KMS-11 (cell line): Measurements from ENCODE around the gene DNAJB9.
"Not testable (repeated sequence)": the region's sequence is repeated elsewhere in the genome, so short reads cannot be mapped to it uniquely, and the experiment has no call there.

Experiments
- H2AFZ ChIP-seq: fragments of 200-600 bp; sonication (generic); 2 replicates; pipeline ENCODE4 v1.6.1; 2016; ENCODE audit warnings: antibody characterized with exemption, mixed run types, low read depth
- H3K27ac ChIP-seq: fragments of 200-600 bp; sonication (generic); 2 replicates; pipeline ENCODE4 v1.6.1; 2016; ENCODE audit warnings: mild to moderate bottlenecking, mixed run types
- H3K27me3 ChIP-seq: fragments of 200-600 bp; sonication (generic); 2 replicates; pipeline ENCODE4 v1.6.1; 2017; ENCODE audit warnings: mild to moderate bottlenecking, low read depth, mixed run types, moderate library complexity; ENCODE audit not compliant: insufficient read depth
- H3K36me3 ChIP-seq: fragments of 200-600 bp; sonication (generic); 2 replicates; pipeline ENCODE4 v1.6.1; 2017; ENCODE audit warnings: mild to moderate bottlenecking, mixed run types; ENCODE audit not compliant: insufficient read depth
- H3K4me1 ChIP-seq: fragments of 200-600 bp; sonication (generic); 2 replicates; pipeline ENCODE4 v1.6.1; 2016; ENCODE audit warnings: mild to moderate bottlenecking, low read depth, mixed run types; ENCODE audit not compliant: poor library complexity, severe bottlenecking
- H3K4me2 ChIP-seq: fragments of 200-600 bp; sonication (generic); 2 replicates; pipeline ENCODE4 v1.7.0; 2016; ENCODE audit warnings: mild to moderate bottlenecking, mixed run types
- H3K4me3 ChIP-seq: fragments of 200-600 bp; sonication (generic); IDR thresholded peaks from 2 replicates; pipeline ENCODE4 v1.6.1; 2017; ENCODE audit warnings: low read depth, low read length, mixed read lengths; ENCODE audit not compliant: insufficient read depth
- H3K79me2 ChIP-seq: fragments of 200-600 bp; sonication (generic); 2 replicates; pipeline ENCODE4 v1.6.1; 2016; ENCODE audit warnings: low read depth, mixed run types; ENCODE audit not compliant: insufficient read depth
- H3K9ac ChIP-seq: fragments of 200-600 bp; sonication (generic); 2 replicates; pipeline ENCODE4 v1.6.1; 2016; ENCODE audit warnings: mild to moderate bottlenecking, mixed run types
- H4K20me1 ChIP-seq: fragments of 200-600 bp; sonication (generic); 2 replicates; pipeline ENCODE4 v1.6.1; 2016; ENCODE audit warnings: mild to moderate bottlenecking, mixed run types; ENCODE audit not compliant: insufficient read depth
- TF ChIP-seq, protein P1 (sequence below): fragments of 200-600 bp; sonication (generic); conservative IDR thresholded peaks from 2 replicates; pipeline ENCODE4 v1.6.1; 2017; ENCODE audit warnings: low read depth, mild to moderate bottlenecking, antibody characterized with exemption, low read length, moderate library complexity, mixed read lengths

Gene DNAJB9

DNA sequence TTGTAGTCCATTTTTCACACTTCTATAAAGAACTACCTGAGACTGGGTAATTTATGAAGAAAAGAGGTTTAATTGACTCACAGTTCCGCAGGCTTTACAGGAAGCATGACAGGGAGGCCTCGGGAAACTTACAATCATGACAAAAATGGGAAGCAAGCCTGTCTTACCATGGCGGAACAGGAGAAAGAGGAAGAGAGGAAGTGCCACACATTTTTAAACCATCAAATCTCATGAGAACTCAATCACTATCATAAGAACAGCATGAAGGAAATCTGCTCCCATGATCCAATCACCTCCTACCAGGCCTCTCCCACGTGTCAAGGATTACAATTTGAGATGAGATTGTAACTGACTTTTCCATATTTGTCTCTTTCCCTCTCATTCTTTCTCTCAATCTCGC is 34.4 kb upstream of the DNAJB9 start:
- Histone ChIP-seq H2AFZ (no peak overlapping the region), H4K20me1 (no peaks in the 10 kb centered on the region), H3K4me3 (no peak overlapping the region), H3K27me3 (no peaks in the 10 kb centered on the region), H3K36me3 (no peaks in the 10 kb centered on the region), H3K79me2 (no peaks in the 10 kb centered on the region), H3K27ac (no peak overlapping the region), H3K4me2 (no peak overlapping the region), H3K4me1 (no peaks in the 10 kb centered on the region), H3K9ac (no peak overlapping the region)
- TF ChIP-seq, protein P1, sequence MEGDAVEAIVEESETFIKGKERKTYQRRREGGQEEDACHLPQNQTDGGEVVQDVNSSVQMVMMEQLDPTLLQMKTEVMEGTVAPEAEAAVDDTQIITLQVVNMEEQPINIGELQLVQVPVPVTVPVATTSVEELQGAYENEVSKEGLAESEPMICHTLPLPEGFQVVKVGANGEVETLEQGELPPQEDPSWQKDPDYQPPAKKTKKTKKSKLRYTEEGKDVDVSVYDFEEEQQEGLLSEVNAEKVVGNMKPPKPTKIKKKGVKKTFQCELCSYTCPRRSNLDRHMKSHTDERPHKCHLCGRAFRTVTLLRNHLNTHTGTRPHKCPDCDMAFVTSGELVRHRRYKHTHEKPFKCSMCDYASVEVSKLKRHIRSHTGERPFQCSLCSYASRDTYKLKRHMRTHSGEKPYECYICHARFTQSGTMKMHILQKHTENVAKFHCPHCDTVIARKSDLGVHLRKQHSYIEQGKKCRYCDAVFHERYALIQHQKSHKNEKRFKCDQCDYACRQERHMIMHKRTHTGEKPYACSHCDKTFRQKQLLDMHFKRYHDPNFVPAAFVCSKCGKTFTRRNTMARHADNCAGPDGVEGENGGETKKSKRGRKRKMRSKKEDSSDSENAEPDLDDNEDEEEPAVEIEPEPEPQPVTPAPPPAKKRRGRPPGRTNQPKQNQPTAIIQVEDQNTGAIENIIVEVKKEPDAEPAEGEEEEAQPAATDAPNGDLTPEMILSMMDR, result no peak

DNA sequence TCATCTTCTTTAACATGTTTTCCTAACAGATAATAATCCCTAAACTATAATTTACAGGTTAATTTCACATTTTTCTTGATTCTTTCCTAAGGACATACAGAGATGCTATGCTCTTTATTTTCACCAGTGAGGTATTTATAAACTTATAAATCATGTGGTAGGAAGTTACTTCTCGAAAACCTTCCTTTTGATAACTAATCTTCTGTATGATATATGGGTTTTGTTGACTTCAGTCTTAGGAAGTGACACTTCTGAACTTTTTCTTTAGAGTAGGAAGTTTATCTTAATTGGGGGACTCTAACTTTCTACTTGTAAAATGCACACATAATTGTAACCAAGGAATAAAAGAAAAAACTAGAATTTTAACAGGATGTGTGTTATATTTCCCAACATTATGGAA is 33.9 kb upstream of the DNAJB9 start:
- Histone ChIP-seq H3K27me3 (no peaks in the 10 kb centered on the region), H3K79me2 (no peaks in the 10 kb centered on the region), H3K4me1 (no peaks in the 10 kb centered on the region), H3K4me2 (no peak overlapping the region), H3K36me3 (no peaks in the 10 kb centered on the region), H3K4me3 (no peak overlapping the region), H3K27ac (no peak overlapping the region), H4K20me1 (no peaks in the 10 kb centered on the region), H3K9ac (no peak overlapping the region), H2AFZ (no peak overlapping the region)
- TF ChIP-seq, protein P1, result no peak

DNA sequence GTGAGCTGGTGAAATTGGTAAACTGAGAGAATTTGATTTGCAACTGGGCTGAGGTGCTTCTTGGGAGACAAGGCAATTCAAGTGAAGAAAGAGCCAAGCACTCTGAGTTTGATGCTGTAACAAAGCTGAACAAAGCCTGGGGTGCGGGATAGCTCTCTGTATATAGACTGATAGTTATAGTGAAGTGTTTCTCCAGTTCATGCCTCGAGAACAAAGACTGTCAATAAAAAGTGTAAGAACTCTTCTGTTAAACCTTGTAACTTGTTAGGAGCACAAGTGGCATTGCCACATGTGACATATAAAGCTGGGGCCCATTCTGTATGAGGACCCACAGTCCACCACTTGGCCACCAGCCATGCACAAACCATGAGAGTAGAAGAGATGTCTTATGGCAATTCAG is 32.4 kb upstream of the DNAJB9 start:
- Histone ChIP-seq H3K27me3 (no peaks in the 10 kb centered on the region), H3K27ac (no peak overlapping the region), H3K4me1 (no peaks in the 10 kb centered on the region), H3K4me3 (no peak overlapping the region), H3K4me2 (no peak overlapping the region), H3K9ac (no peak overlapping the region), H3K79me2 (no peaks in the 10 kb centered on the region), H4K20me1 (no peaks in the 10 kb centered on the region), H3K36me3 (no peaks in the 10 kb centered on the region), H2AFZ (no peak overlapping the region)
- TF ChIP-seq, protein P1, result no peak

DNA sequence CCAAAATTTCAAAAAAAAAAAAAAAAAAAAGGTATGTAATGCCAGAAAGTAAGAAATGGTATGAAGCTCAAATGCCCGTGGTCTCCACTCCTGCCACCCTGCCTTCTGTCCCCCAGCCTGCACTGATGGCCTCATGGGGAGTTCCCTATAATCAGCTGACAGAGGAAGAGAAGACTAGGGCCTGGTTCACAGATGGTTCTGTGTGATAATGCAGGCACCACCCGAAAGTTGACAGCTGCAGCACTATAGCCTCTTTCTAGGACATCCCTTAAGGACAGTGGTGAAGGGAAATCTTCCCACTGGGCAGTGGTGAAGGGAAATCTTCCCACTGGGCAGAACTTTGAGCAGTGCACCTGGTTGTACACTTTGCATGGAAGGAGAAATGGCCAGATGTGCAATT is 31.4 kb upstream of the DNAJB9 start:
- not testable (repeated sequence) for H2AFZ ChIP-seq, H3K9ac ChIP-seq, H3K79me2 ChIP-seq, H3K4me3 ChIP-seq, H3K27ac ChIP-seq, H4K20me1 ChIP-seq, H3K4me1 ChIP-seq, H3K4me2 ChIP-seq, H3K36me3 ChIP-seq, H3K27me3 ChIP-seq

DNA sequence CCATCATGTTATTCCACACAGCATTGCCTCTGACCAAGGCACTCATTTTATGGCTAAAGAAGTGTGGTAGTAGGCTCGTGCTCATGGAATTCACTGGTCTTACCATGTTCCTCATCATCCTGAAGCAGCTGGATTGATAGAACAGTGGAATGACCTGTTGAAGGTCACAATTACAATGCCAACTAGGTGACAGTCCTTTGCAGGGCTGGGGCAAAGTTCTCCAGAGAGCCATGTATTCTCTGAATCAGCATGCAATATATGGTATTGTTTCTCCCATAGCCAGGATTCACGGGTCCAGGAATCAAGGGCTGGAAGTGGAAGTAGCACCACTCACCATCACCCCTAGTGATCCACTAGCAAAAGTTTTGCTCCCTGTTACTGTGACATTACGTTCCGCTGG is 31.0 kb upstream of the DNAJB9 start:
- not testable (repeated sequence) for H4K20me1 ChIP-seq, H2AFZ ChIP-seq, H3K27ac ChIP-seq, H3K27me3 ChIP-seq, H3K36me3 ChIP-seq, H3K4me3 ChIP-seq, H3K4me1 ChIP-seq, H3K79me2 ChIP-seq, H3K9ac ChIP-seq, H3K4me2 ChIP-seq

DNA sequence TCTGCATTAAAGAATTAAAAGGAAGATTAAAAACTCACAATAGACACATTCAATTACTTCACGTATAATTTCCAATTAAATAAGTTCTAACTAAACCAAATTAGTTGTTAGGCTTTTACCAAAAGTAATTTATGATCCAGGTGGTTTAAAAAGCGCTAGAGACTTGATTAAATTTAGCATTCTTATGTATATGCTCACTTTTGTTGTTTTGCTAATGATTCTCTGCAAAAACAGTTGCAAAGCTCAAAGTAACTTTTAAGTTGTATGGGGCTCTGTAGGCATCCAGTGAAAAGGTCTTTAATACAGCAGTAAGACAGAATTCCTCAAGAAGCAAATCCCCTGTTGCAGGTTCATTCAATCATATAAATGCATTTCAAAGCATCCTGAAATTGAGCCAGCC is 28.2 kb upstream of the DNAJB9 start:
- TF ChIP-seq, protein P1, result no peak
- Histone ChIP-seq H3K4me3 (no peak overlapping the region), H3K4me2 (no peak overlapping the region), H3K27ac (no peak overlapping the region), H3K79me2 (no peaks in the 10 kb centered on the region), H3K27me3 (no peaks in the 10 kb centered on the region), H2AFZ (no peak overlapping the region), H3K4me1 (no peaks in the 10 kb centered on the region), H4K20me1 (no peaks in the 10 kb centered on the region), H3K9ac (no peak overlapping the region), H3K36me3 (no peaks in the 10 kb centered on the region)

DNA sequence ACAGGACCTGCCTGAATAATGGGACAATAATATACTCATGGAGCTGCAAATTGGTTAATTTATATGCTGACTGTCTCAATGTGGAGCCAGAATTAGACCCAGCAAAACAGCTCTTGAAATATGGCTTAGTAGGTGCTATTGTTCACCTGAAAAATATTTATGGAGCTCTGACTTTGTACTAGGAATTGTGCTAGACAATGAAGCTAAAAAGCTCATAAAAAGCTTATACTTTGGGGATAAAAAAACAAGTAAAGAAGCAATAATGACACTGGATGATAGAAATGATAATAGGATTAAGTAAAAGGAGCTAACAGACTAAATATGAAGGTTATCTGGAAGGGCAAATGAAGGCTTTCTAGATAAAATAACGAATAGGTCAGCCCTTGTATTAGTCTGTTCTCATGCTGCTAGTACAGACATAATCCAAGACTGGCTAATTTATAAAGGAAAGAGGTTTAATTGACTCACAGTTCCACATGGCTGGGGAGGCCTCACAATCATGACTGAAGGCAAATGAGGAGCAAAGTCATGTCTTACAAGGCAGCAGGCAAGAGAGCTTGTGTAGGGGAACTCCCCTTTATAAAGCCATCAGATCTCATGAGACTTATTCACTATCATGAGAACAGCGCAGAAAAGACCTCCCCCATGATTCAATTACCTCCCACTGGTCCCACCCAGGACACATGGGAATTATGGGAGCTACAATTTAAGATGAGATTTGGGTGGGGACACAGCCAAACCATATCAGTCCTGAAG is 21.4 kb upstream of the DNAJB9 start:
- H3K9ac ChIP-seq, H3K27me3 ChIP-seq, H3K4me3 ChIP-seq, H3K36me3 ChIP-seq, H3K4me2 ChIP-seq, H3K27ac ChIP-seq, H2AFZ ChIP-seq, H3K79me2 ChIP-seq, H3K4me1 ChIP-seq, H4K20me1 ChIP-seq: not testable (repeated sequence)
